Panc1 (cell line): Measurements from ENCODE around the gene PIGH. TPM values are rescaled to one million over a fixed set of nuclear protein-coding genes. Genes with fewer than 3 reads are reported as not detected.

Experiments
- ATAC-seq: fragments of 200-7000 bp; cut with Tn5 transposase; 2 replicates; pipeline ENCODE4 v1.9.1; 2020; ENCODE audit warnings: mild to moderate bottlenecking, moderate library complexity
- BruUV-seq: library from RNA; stranded (reverse); fragments of 400-500 nt; replicated peaks from 2 replicates; lab custom pipeline; 2021; lab: Mats Ljungman, UMichigan
- CTCF ChIA-PET: fragments of 300-600 bp; sonication (Branson Sonifier 250); formaldehyde crosslinking; loops from one replicate; lab custom pipeline; 2022; ENCODE audit warnings: antibody characterized with exemption; lab: Charles Lee
- POLR2A ChIA-PET: fragments of 300-600 bp; sonication (Branson Sonifier 250); formaldehyde crosslinking; loops from one replicate; lab custom pipeline; 2022; ENCODE audit warnings: antibody characterized with exemption; lab: Charles Lee
- DNase-seq: peaks from one replicate; pipeline ENCODE4 v3.0.0-alpha.2; 2010; ENCODE audit warnings: low read depth, low spot score
- H3K27ac ChIP-seq: 2 replicates; pipeline ENCODE4 v1.5.1; 2011; ENCODE audit warnings: mild to moderate bottlenecking, low read length, inconsistent platforms
- H3K27me3 ChIP-seq: fragments of 200-500 bp; sonication (Bioruptor generic); 2 replicates; pipeline ENCODE4 v1.6.0; 2014; ENCODE audit warnings: low read length, inconsistent platforms; ENCODE audit not compliant: control insufficient read depth, insufficient read depth
- H3K36me3 ChIP-seq: fragments of 200-500 bp; sonication (Bioruptor generic); 2 replicates; pipeline ENCODE4 v1.5.1; 2014; ENCODE audit warnings: inconsistent platforms, mild to moderate bottlenecking, low read length, moderate library complexity; ENCODE audit not compliant: control insufficient read depth, insufficient read depth
- H3K4me1 ChIP-seq: 2 replicates; pipeline ENCODE4 v1.5.1; 2011; ENCODE audit warnings: inconsistent platforms, mild to moderate bottlenecking, low read length, moderate library complexity; ENCODE audit not compliant: control insufficient read depth, insufficient read depth
- H3K4me3 ChIP-seq, 2 experiments: 2 replicates each; pipeline ENCODE4 v1.5.1; 2011 to 2012; ENCODE audit warnings: low read depth in 2 of 2, low read length in 2 of 2, mild to moderate bottlenecking in 2 of 2, inconsistent platforms in 1 of 2, moderate library complexity in 1 of 2
- H3K9me3 ChIP-seq: fragments of 200-500 bp; sonication (Bioruptor generic); 2 replicates; pipeline ENCODE4 v1.5.1; 2014; ENCODE audit warnings: low read depth, mild to moderate bottlenecking, inconsistent platforms, low read length, moderate library complexity; ENCODE audit not compliant: control insufficient read depth, insufficient read depth
- POLR2AphosphoS5 ChIP-seq: IDR thresholded peaks from 2 replicates; pipeline ENCODE4 v1.6.1; 2012; ENCODE audit warnings: mild to moderate bottlenecking, low read depth, low read length, moderate library complexity
- SIN3A ChIP-seq: IDR thresholded peaks from 2 replicates; pipeline ENCODE4 v1.6.1; 2012; ENCODE audit warnings: low read depth, mild to moderate bottlenecking, low read length, moderate library complexity, borderline replicate concordance; ENCODE audit not compliant: insufficient read depth
- TCF7L2 ChIP-seq: IDR thresholded peaks from 2 replicates; pipeline ENCODE4 v1.6.1; 2011; ENCODE audit warnings: mild to moderate bottlenecking, low read depth, low read length, inconsistent platforms
- in situ Hi-C: cut with HindIII; loops from 2 replicates; pipeline ENCODE4 v1.10.0; 2016; ENCODE audit warnings: low sequenced_read_pairs, low pct_unique_long_range_greater_than_20kb
- intact Hi-C: fragments of 100-400 bp; cut with micrococcal nuclease; formaldehyde crosslinking; loops from one replicate; pipeline ENCODE4 v1.10.0; 2022; ENCODE audit not compliant: unreplicated experiment
- total RNA-seq: library from RNA; stranded (reverse); gene quantifications from one replicate; pipeline ENCODE4 v1.2.1, GENCODE V29; 2021; ENCODE audit not compliant: unreplicated experiment
- TF ChIP-seq, protein P1 (sequence below), 2 experiments: IDR thresholded peaks; 2 replicates each; pipeline ENCODE4 v1.6.1; 2011 to 2012; ENCODE audit warnings: low read depth in 2 of 2, control low read depth in 1 of 2, low read length in 1 of 2, mild to moderate bottlenecking in 1 of 2, moderate library complexity in 1 of 2; ENCODE audit not compliant: insufficient read depth in 1 of 2
- TF ChIP-seq, protein P2 (sequence below): fragments of 450-650 bp; IDR thresholded peaks from 2 replicates; pipeline ENCODE4 v1.5.1; 2017; ENCODE audit warnings: mild to moderate bottlenecking

The PIGH gene
- total RNA-seq, 1 experiment from 2014 or later = 13.3 TPM

DNA sequence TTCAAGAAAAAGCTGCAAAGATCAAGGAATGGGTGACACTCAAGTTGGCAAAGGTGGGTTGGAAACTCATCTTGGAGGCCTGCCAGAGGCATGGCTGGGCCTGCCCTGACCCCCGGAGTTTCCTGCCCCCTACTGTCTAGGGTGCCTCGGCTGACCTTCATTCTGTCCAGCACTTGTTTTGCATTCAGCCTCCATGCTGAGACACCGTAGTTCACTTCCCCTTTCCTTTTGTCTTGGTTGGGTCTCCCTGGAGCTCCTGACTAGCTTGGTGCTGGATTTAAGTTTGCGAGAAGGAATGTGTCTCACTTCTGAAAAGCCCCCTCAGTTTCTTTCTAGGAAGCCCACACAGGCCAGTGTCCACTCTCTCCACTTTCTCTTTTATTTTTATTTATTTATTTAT, 40.4 kb downstream of the PIGH start:
- ChIA-PET CTCF (no interaction called here), POLR2A (no interaction called here)
- in situ Hi-C loops = no loop called here
- Histone ChIP-seq H3K27me3 (no peaks in the 10 kb centered on the region), H3K27ac (no peak overlapping the region), H3K36me3 (no peaks in the 10 kb centered on the region), H3K4me1 (no peaks in the 10 kb centered on the region), H3K9me3 (no peaks in the 10 kb centered on the region), H3K4me3 (no peak overlapping the region)
- DNase-seq = no peak
- TF ChIP-seq, protein P1, sequence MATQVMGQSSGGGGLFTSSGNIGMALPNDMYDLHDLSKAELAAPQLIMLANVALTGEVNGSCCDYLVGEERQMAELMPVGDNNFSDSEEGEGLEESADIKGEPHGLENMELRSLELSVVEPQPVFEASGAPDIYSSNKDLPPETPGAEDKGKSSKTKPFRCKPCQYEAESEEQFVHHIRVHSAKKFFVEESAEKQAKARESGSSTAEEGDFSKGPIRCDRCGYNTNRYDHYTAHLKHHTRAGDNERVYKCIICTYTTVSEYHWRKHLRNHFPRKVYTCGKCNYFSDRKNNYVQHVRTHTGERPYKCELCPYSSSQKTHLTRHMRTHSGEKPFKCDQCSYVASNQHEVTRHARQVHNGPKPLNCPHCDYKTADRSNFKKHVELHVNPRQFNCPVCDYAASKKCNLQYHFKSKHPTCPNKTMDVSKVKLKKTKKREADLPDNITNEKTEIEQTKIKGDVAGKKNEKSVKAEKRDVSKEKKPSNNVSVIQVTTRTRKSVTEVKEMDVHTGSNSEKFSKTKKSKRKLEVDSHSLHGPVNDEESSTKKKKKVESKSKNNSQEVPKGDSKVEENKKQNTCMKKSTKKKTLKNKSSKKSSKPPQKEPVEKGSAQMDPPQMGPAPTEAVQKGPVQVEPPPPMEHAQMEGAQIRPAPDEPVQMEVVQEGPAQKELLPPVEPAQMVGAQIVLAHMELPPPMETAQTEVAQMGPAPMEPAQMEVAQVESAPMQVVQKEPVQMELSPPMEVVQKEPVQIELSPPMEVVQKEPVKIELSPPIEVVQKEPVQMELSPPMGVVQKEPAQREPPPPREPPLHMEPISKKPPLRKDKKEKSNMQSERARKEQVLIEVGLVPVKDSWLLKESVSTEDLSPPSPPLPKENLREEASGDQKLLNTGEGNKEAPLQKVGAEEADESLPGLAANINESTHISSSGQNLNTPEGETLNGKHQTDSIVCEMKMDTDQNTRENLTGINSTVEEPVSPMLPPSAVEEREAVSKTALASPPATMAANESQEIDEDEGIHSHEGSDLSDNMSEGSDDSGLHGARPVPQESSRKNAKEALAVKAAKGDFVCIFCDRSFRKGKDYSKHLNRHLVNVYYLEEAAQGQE (IDR thresholded peaks at IDR 0.05; ENCODE audit: insufficient read depth in 1 of 2, low read depth in 2 of 2, low read length in 1 of 2) = no peak
- no peak for TF ChIP-seq TCF7L2
- TF ChIP-seq, protein P2, sequence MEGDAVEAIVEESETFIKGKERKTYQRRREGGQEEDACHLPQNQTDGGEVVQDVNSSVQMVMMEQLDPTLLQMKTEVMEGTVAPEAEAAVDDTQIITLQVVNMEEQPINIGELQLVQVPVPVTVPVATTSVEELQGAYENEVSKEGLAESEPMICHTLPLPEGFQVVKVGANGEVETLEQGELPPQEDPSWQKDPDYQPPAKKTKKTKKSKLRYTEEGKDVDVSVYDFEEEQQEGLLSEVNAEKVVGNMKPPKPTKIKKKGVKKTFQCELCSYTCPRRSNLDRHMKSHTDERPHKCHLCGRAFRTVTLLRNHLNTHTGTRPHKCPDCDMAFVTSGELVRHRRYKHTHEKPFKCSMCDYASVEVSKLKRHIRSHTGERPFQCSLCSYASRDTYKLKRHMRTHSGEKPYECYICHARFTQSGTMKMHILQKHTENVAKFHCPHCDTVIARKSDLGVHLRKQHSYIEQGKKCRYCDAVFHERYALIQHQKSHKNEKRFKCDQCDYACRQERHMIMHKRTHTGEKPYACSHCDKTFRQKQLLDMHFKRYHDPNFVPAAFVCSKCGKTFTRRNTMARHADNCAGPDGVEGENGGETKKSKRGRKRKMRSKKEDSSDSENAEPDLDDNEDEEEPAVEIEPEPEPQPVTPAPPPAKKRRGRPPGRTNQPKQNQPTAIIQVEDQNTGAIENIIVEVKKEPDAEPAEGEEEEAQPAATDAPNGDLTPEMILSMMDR = no peak
- intact Hi-C loops = no loop called here
- BruUV-seq = no TSS peak
- ATAC-seq = no peak

DNA sequence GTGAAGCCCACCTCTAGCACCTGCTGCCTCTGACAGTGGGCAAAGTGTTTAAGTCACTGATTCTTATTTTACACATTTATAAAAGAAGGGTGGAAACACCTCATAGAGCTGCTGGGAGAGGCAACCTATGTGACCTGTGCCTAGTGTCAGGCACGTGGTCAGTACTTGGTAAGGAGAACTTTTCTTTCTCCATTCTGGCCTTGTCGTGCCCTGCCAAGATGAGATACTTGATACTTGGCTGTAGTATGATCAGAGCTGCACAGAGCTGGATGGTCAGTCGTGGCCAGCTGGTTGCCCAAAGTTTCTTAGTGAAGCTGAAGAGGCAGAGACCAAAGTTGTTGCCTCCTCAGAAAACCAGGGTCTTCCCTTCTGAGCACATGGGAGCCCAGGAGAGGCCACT, 42.4 kb downstream of the PIGH start:
- BruUV-seq = no TSS peak
- H3K27me3 ChIP-seq = no peaks in the 10 kb centered on the region
- ATAC-seq (no peak), DNase-seq (no peak)
- TF ChIP-seq TCF7L2 (no peak), POLR2AphosphoS5 (no peak), SIN3A (no peak)
- TF ChIP-seq, protein P2 = no peak
- TF ChIP-seq, protein P1 (IDR thresholded peaks at IDR 0.05; ENCODE audit: insufficient read depth in 1 of 2, low read depth in 2 of 2, low read length in 1 of 2) = no peak
- ChIA-PET CTCF (interaction anchor here (2.2 kb wide), 1 partner anchor 31 kb away, joined by 6 read pairs; no protein-coding TSS in a partner anchor), POLR2A (no interaction called here)
- no peak overlapping the region for H3K4me3 ChIP-seq
- H3K9me3 ChIP-seq = no peaks in the 10 kb centered on the region
- H3K27ac ChIP-seq = no peak overlapping the region
- H3K36me3 ChIP-seq = no peaks in the 10 kb centered on the region
- in situ Hi-C loops (no loop called here), intact Hi-C loops (no loop called here)
- no peaks in the 10 kb centered on the region for H3K4me1 ChIP-seq
